ENCODE data around the gene PITPNM1. TPM values are rescaled to one million over a fixed set of nuclear protein-coding genes. Genes with fewer than 3 reads are reported as not detected.

PITPNM1 gene
- total and polyA plus RNA-seq, 2 of the 13 experiments (the other 11 are each of a cell fraction or from before 2014, with no cell fraction given): 8.2 to 8.5 TPM

DNA sequence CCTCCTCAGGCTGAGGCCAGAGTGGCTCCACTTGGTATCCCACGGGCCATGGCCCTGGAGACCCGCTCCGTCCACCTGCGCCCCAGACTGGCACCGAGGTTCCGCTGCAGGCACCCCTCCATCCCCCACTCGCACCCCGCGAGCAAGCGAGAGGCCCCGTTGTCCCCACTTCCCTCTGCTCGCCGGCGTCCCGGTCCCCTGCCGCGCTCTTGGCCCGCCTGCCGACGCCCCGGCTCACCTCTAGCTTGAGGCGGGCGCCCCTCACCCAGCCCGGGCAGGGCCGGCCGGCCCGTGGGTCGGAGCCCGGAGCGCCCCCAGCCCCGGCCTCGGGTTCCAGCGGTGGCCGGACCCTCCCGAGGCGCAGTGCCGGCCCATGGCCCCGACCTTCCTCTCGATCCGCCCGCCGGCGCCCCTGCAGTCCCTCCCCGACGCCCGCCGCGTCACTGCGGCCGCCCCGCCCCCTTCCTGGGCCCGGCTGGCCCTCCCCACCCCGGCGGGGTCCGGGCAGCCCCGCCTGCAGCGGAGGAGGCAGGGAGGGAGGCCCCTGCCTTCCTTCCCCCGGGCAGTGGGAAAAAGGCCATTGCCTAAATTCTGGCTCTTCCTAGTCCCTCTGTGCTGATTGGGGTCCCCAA lies at the start of gene PITPNM1 (continued):
- TF ChIP-seq, protein P1, sequence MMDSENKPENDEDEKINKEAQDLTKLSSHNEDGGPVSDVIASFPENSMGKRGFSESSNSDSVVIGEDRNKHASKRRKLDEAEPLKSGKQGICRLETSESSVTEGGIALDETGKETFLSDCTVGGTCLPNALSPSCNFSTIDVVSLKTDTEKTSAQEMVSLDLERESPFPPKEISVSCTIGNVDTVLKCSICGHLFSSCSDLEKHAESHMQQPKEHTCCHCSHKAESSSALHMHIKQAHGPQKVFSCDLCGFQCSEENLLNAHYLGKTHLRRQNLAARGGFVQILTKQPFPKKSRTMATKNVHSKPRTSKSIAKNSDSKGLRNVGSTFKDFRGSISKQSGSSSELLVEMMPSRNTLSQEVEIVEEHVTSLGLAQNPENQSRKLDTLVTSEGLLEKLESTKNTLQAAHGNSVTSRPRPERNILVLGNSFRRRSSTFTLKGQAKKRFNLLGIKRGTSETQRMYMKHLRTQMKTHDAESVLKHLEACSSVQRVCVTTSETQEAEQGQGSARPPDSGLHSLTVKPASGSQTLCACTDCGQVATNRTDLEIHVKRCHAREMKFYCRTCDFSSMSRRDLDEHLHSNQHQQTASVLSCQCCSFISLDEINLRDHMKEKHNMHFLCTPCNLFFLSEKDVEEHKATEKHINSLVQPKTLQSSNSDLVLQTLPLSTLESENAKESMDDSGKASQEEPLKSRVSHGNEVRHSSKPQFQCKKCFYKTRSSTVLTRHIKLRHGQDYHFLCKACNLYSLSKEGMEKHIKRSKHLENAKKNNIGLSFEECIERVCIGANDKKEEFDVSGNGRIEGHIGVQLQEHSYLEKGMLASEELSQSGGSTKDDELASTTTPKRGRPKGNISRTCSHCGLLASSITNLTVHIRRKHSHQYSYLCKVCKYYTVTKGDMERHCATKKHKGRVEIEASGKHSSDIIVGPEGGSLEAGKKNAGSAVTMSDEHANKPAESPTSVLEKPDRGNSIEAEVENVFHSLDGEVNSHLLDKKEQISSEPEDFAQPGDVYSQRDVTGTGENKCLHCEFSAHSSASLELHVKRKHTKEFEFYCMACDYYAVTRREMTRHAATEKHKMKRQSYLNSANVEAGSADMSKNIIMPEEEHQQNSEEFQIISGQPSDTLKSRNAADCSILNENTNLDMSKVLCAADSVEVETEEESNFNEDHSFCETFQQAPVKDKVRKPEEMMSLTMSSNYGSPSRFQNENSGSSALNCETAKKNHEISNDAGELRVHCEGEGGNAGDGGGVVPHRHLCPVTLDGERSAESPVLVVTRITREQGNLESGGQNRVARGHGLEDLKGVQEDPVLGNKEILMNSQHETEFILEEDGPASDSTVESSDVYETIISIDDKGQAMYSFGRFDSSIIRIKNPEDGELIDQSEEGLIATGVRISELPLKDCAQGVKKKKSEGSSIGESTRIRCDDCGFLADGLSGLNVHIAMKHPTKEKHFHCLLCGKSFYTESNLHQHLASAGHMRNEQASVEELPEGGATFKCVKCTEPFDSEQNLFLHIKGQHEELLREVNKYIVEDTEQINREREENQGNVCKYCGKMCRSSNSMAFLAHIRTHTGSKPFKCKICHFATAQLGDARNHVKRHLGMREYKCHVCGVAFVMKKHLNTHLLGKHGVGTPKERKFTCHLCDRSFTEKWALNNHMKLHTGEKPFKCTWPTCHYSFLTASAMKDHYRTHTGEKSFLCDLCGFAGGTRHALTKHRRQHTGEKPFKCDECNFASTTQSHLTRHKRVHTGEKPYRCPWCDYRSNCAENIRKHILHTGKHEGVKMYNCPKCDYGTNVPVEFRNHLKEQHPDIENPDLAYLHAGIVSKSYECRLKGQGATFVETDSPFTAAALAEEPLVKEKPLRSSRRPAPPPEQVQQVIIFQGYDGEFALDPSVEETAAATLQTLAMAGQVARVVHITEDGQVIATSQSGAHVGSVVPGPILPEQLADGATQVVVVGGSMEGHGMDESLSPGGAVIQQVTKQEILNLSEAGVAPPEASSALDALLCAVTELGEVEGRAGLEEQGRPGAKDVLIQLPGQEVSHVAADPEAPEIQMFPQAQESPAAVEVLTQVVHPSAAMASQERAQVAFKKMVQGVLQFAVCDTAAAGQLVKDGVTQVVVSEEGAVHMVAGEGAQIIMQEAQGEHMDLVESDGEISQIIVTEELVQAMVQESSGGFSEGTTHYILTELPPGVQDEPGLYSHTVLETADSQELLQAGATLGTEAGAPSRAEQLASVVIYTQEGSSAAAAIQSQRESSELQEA (CRISPR knock-in tag; IDR thresholded peaks at IDR 0.05; ENCODE audit: not compliant biosample characterization): no peak
- TF ChIP-seq MAFG (CRISPR knock-in tag; IDR thresholded peaks at IDR 0.05) (no peak), ZNF558 (CRISPR knock-in tag; IDR thresholded peaks at IDR 0.05; ENCODE audit: borderline replicate concordance) (no peak), TGIF2 (CRISPR knock-in tag; IDR thresholded peaks at IDR 0.05) (0 out of 2 replicates have a peak, but pooled peaks have one; percentile 22), RFX5 (IDR thresholded peaks at IDR 0.05; ENCODE audit: low read depth, low read length) (no peak), PHF8 (CRISPR knock-in tag; IDR thresholded peaks at IDR 0.05) (no peak), SIN3A (IDR thresholded peaks at IDR 0.05; ENCODE audit: borderline replicate concordance, low read depth, low read length) (no peak), ZNF792 (CRISPR knock-in tag; IDR thresholded peaks at IDR 0.05) (no peak), REST (IDR thresholded peaks at IDR 0.05; ENCODE audit: borderline replicate concordance in 1 of 2, low read depth in 1 of 2, low read length in 2 of 2) (no peak), ZNF282 (IDR thresholded peaks at IDR 0.05; ENCODE audit: partially characterized antibody) (no peak), SKIL (CRISPR knock-in tag; IDR thresholded peaks at IDR 0.05; ENCODE audit: borderline replicate concordance) (no peak)
- TF ChIP-seq, protein P2, sequence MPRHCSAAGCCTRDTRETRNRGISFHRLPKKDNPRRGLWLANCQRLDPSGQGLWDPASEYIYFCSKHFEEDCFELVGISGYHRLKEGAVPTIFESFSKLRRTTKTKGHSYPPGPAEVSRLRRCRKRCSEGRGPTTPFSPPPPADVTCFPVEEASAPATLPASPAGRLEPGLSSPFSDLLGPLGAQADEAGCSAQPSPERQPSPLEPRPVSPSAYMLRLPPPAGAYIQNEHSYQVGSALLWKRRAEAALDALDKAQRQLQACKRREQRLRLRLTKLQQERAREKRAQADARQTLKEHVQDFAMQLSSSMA (CRISPR knock-in tag; IDR thresholded peaks at IDR 0.05): no peak

Data from HepG2 (cell line).